ENCODE measurements around the gene NUP93.

The NUP93 gene

GRCh38 chr16:56741399-56741798 is 11.5 kb downstream of the NUP93 start:
- no peak for DNase-seq (ENCODE audit: low read depth in 2 of 2, low spot score in 1 of 2)

- DNase-seq (ENCODE audit: low read depth in 2 of 2, low spot score in 1 of 2) = no peak
Measured at GRCh38 chr16:56742030-56742984, 12.4 kb downstream of the NUP93 start.

GRCh38 chr16:56743840-56744239 is 13.9 kb downstream of the NUP93 start:
- DNase-seq (ENCODE audit: low read depth in 2 of 2, low spot score in 1 of 2) = no peak

- no peak for DNase-seq (ENCODE audit: low read depth in 2 of 2, low spot score in 1 of 2)
Measured at GRCh38 chr16:56744996-56745640, 15.2 kb downstream of the NUP93 start.

- DNase-seq (ENCODE audit: low read depth in 2 of 2, low spot score in 1 of 2) = no peak
Measured at GRCh38 chr16:56747486-56748045, 17.6 kb downstream of the NUP93 start.

DNA sequence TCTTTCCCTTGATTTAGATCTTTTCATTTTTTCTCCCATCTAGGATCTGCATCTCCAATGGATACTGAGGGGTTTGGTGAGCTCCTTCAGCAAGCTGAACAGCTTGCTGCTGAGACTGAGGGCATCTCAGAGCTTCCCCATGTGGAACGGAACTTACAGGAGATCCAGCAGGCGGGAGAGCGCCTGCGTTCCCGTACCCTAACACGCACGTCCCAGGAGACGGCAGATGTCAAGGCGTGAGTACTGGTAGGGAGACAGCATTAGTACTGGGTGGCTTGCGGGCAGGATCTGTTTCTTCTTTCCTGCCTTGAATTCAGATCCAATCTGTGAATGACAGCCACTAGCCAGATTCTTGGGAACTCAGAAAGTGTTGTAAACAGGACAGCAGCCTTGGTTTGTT is 18.3 kb downstream of the NUP93 start:
- no peak for DNase-seq (ENCODE audit: low read depth in 2 of 2, low spot score in 1 of 2)

DNA sequence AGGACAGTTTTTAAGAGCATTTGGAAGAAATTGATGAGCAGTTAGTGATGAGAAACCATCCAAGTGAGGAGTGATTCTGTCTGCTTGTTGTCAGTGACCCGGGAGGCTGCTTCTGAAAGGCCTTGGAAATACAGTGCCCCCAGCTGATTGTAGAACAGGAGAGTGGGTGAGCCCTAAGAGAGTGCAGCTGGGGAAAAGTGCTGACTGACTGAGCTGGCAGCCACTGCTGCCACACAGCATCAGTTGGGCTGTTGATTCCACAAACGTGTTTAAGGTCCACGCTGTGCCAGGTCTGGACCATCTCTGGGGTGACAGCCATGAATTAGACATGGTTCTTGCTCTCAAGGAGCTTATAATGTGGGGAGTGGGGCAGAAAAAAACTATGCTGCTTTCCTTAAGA is 18.9 kb downstream of the NUP93 start:
- DNase-seq (ENCODE audit: low read depth in 2 of 2, low spot score in 1 of 2) = no peak

DNA sequence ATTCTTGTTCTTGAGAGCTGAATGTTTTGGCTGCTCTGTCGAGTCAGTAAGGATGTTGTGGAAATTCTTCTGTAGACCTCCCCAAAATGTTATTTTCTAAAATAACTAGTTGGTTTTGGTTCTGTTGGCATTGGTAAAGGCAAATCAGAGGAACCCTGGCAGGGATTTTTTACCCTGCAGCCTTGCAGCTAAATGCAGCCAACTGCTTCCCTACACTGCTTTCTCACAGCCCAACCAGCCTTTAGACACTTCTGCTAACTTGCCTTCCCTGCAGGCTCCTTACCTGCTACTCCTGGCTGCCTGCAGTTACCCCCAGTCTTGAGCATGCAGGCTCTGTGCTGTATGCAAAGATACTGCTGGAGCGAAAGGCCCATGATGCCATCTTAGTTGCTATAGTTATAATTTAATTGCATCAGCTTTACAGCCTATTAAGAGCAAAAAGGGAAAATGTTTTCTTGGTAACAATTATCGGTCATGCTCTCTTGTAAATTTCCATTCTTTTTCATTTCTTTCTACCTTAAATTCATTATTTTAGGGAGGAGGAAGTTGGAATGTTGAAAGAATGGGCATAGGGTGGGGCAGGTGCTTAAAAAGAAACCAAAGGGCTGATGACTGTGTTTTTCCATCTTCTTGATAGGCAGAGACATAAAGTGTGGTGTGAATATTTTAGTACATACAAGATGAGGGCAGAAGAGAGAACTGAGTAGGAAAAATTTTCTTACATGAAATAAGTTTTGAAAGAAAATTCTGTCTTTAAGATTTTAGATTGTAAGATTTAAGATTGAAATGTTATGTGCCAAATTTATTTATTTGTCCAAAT is 20.0 kb downstream of the NUP93 start:
- no peak for DNase-seq (ENCODE audit: low read depth in 2 of 2, low spot score in 1 of 2)

- DNase-seq (ENCODE audit: low read depth in 2 of 2, low spot score in 1 of 2) = no peak
Measured at GRCh38 chr16:56753410-56753809, 23.5 kb downstream of the NUP93 start.

DNA sequence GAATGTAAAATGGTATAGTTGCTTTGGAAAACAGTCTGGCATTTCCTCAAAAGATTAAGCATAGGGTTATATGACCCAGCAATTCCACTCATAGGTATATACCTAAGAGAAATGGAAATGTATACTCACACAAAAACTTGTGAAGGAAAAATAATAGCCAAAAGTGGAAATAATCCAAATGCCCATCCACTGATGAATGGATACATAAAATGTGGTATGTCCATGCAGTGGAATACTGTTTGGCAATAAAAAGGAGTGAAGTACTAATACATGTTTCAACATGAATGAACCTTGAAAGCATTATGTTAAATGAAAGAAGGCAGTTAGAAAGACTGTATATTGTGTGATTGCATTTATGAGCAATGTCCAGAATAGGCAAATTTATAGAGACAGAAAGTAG is 25.1 kb downstream of the NUP93 start:
- no peak for DNase-seq (ENCODE audit: low read depth in 2 of 2, low spot score in 1 of 2)

- DNase-seq (ENCODE audit: low read depth in 2 of 2, low spot score in 1 of 2) = no peak
Measured at GRCh38 chr16:56758432-56758831, 28.5 kb downstream of the NUP93 start.

DNA sequence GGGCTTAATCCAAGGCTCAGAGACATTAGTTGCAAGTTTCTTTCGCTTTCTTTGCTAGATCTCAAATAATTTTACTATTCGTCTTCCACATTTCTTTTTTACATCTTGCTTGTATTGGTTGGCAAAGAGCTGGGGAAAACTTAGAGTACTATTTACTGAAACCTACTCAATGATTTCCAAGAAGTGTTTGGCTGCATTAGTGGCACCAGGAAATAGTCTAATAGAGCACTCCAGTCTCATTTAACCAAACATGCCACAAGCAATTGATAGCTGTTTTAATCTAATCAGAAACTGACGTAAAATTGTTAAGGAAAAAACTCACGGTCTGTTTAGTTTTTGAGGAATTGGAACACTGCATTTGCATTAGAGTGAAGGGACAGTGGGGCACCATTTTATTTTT is 29.0 kb downstream of the NUP93 start:
- DNase-seq (ENCODE audit: low read depth in 2 of 2, low spot score in 1 of 2) = no peak

DNA sequence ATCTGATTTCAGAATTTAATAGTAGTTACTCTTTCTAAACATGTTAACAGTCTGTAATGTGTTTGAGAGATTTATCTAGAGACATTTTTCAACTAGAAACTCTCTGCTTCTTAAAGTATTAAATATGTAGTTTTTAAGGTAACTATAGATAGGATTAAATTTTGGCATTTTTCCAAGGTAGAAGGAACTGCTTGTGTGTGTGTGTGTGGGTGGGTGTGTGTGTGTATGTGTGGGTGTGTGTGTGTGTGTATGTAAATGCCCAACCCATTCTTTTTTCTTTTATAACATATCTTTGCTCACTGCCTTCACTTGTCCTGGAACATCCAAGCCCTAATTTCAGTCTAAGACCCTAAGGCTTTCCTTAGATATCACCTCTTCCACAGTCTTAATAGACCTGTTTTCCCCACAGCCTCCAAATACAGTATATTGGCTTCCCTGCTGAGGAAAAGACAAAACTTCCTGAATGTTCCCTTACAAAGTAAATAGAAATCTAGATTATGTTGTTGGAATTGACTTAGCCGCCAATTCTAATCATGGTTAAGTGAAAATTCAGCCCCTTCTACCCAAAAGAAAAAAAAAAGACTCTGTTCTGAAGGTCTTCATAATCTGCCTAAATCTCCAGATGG is 33.5 kb downstream of the NUP93 start:
- DNase-seq (ENCODE audit: low read depth in 2 of 2, low spot score in 1 of 2) = no peak

- DNase-seq (ENCODE audit: low read depth in 2 of 2, low spot score in 1 of 2) = no peak
Measured at GRCh38 chr16:56764835-56765234, 34.9 kb downstream of the NUP93 start.

DNA sequence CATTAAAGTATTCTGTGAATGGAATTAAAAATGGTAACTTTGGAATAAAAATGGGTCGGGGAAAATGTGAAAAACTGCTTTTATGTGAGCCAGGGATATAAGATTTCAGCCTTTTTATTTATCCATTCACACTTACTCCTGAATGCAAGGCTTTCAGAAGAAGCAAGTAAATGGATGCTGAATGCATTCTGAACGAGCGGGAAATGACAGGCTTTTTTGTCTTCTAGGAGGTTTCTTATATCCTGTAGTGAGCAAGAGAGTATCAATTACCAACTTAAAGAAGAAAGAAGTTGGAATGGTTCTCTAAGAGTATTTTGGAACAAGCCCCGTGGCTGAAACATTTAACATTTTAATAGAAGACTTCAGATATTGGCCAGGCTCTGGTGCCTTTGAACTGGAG is 36.0 kb downstream of the NUP93 start:
- no peak for DNase-seq (ENCODE audit: low read depth in 2 of 2, low spot score in 1 of 2)

DNA sequence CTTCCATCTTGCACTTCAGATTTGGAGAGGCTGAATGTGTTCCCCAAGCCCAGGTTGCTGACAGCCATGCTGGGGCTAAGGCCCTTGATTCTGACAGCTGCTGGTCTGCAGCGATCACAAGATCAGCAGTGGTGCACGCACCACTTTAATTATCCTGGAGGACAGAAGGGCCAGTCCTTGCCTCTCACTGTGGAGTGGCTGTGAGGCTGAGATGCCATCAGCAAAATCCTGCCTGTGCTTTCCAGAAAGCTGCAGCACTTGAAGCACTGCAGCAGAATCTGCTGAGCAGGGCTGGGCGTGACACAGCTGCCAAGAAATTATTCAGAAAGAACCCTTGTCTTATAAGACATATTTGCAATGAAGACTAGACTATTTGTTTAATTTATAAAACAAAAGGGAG is 37.1 kb downstream of the NUP93 start:
- DNase-seq (ENCODE audit: low read depth in 2 of 2, low spot score in 1 of 2) = no peak

GRCh38 chr16:56769677-56770076 is 39.7 kb downstream of the NUP93 start:
- DNase-seq (ENCODE audit: low read depth in 2 of 2, low spot score in 1 of 2) = no peak

DNA sequence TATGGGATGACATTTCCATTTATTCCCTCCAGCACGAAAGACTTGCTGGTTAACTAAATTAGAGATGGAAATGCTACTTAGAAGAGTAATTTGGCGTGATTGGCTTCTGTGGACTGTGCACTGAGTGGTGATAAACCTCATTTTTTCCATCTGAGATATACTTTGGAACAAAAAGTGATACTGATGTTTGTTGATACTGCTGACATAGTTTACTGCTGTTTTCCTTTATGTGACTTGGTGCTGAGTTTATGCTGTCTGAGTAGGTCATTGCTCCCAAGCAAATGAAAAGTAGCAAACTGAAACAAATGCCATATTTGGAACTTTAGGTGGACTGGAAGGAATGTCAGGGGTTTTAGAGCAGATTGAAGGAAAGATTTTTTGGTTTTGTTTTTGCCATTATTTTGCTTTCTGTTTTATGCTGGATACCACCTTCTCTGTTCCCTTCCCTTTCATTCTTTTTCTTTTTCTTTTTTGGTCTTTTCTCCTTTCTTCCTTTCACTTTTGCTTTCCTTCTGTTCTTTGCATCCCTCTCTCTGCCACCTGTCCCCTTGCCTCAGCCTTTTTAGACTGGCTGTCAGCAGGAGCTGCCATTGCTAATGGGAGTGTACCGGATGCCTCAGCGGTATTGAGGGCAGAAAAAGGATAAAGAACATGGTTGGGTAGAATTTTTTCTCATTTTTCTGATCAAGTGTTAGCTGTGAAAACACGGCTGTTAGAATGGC is 41.8 kb downstream of the NUP93 start:
- DNase-seq (ENCODE audit: low read depth in 2 of 2, low spot score in 1 of 2) = no peak

- no peak for DNase-seq (ENCODE audit: low read depth in 2 of 2, low spot score in 1 of 2)
Measured at GRCh38 chr16:56773532-56773931, 43.6 kb downstream of the NUP93 start.

GRCh38 chr16:56774016-56774680 is 44.2 kb downstream of the NUP93 start:
- no peak for DNase-seq (ENCODE audit: low read depth in 2 of 2, low spot score in 1 of 2)

Measured in stimulated activated CD8-positive, alpha-beta memory T cell treated with anti-CD3 and anti-CD28 coated beads, Interleukin-4, amount 100 ng/mL, for 1 hour (primary cell).